ENCODE data around the gene MIPOL1.
"Not testable (repeated sequence)": the region's sequence is repeated elsewhere in the genome, so short reads cannot be mapped to it uniquely, and the experiment has no call there.

The MIPOL1 gene

GRCh38 chr14:37285220-37285619 lies 87.5 kb downstream of the MIPOL1 start:
- no peak for DNase-seq (ENCODE audit: low read depth)

GRCh38 chr14:37289688-37290087 lies 92.0 kb downstream of the MIPOL1 start:
- DNase-seq (ENCODE audit: low read depth), result no peak

GRCh38 chr14:37295262-37295661 lies 97.5 kb downstream of the MIPOL1 start:
- not testable (repeated sequence) for DNase-seq (ENCODE audit: low read depth)

- DNase-seq (ENCODE audit: low read depth), result no peak
Measured at GRCh38 chr14:37311252-37311651, 113.5 kb downstream of the MIPOL1 start.

- DNase-seq (ENCODE audit: low read depth), result no peak
Measured at GRCh38 chr14:37318938-37319337, 121.2 kb downstream of the MIPOL1 start.

GRCh38 chr14:37320106-37320505 lies 122.4 kb downstream of the MIPOL1 start:
- no peak for DNase-seq (ENCODE audit: low read depth)

- no peak for DNase-seq (ENCODE audit: low read depth)
Measured at GRCh38 chr14:37325332-37325731, 127.6 kb downstream of the MIPOL1 start.

- DNase-seq (ENCODE audit: low read depth), result no peak
Measured at GRCh38 chr14:37326434-37326833, 128.7 kb downstream of the MIPOL1 start.

- not testable (repeated sequence) for DNase-seq (ENCODE audit: low read depth)
Measured at GRCh38 chr14:37327933-37328332, 130.2 kb downstream of the MIPOL1 start.

- DNase-seq (ENCODE audit: low read depth), result no peak
Measured at GRCh38 chr14:37328673-37329072, 130.9 kb downstream of the MIPOL1 start.

GRCh38 chr14:37329189-37330001 lies 131.7 kb downstream of the MIPOL1 start:
- DNase-seq (ENCODE audit: low read depth), result no peak

- DNase-seq (ENCODE audit: low read depth), result no peak
Measured at GRCh38 chr14:37330910-37331309, 133.2 kb downstream of the MIPOL1 start.

- DNase-seq (ENCODE audit: low read depth), result no peak
Measured at GRCh38 chr14:37340353-37340752, 142.6 kb downstream of the MIPOL1 start.

GRCh38 chr14:37343307-37344094 lies 145.8 kb downstream of the MIPOL1 start:
- no peak for DNase-seq (ENCODE audit: low read depth)

- DNase-seq (ENCODE audit: low read depth), result no peak
Measured at GRCh38 chr14:37363661-37364060, 165.9 kb downstream of the MIPOL1 start.

- no peak for DNase-seq (ENCODE audit: low read depth)
Measured at GRCh38 chr14:37369425-37369824, 171.7 kb downstream of the MIPOL1 start.

GRCh38 chr14:37375566-37375965 lies 177.8 kb downstream of the MIPOL1 start:
- no peak for DNase-seq (ENCODE audit: low read depth)

GRCh38 chr14:37376944-37377609 lies 179.3 kb downstream of the MIPOL1 start:
- DNase-seq (ENCODE audit: low read depth), result no peak

GRCh38 chr14:37384870-37385596 lies 187.3 kb downstream of the MIPOL1 start:
- no peak for DNase-seq (ENCODE audit: low read depth)

GRCh38 chr14:37397157-37397940 lies 199.6 kb downstream of the MIPOL1 start:
- DNase-seq (ENCODE audit: low read depth), result not testable (repeated sequence)

- no peak for DNase-seq (ENCODE audit: low read depth)
Measured at GRCh38 chr14:37397941-37398215, 200.1 kb downstream of the MIPOL1 start.

All from CMK (cell line).